RWPE2 (cell line): Measurements from ENCODE around the gene COX17.

ENCODE experiments used
- ATAC-seq: fragments of 200-7000 bp; cut with Tn5 transposase; 3 replicates; pipeline ENCODE4 v1.9.1; 2021; ENCODE audit warnings: low read depth
- DNase-seq: peaks from one replicate; pipeline ENCODE4 v3.0.0-alpha.2; 2020; ENCODE audit warnings: low spot score
- H3K27ac ChIP-seq: fragments of 450-650 bp; 2 replicates; pipeline ENCODE4 v1.5.1; 2017; ENCODE audit warnings: mild to moderate bottlenecking; ENCODE audit not compliant: poor library complexity, severe bottlenecking
- H3K27me3 ChIP-seq: fragments of 250-450 bp; sonication (Bioruptor Pico); 2 replicates; pipeline ENCODE4 v1.5.1; 2021; ENCODE audit warnings: mild to moderate bottlenecking, moderate library complexity; ENCODE audit not compliant: insufficient read depth, poor library complexity, severe bottlenecking
- H3K36me3 ChIP-seq: fragments of 250-450 bp; sonication (Bioruptor Pico); 2 replicates; pipeline ENCODE4 v1.5.1; 2020; ENCODE audit warnings: low read depth, mild to moderate bottlenecking, moderate library complexity
- H3K4me1 ChIP-seq: fragments of 250-450 bp; sonication (Bioruptor Pico); 2 replicates; pipeline ENCODE4 v1.5.1; 2021; ENCODE audit warnings: mild to moderate bottlenecking, moderate library complexity; ENCODE audit not compliant: insufficient read depth, poor library complexity, severe bottlenecking
- H3K4me3 ChIP-seq: fragments of 250-450 bp; sonication (Bioruptor Pico); 2 replicates; pipeline ENCODE4 v1.5.1; 2021; ENCODE audit warnings: mild to moderate bottlenecking, moderate library complexity; ENCODE audit not compliant: severe bottlenecking
- H3K9me3 ChIP-seq: fragments of 250-450 bp; sonication (Bioruptor Pico); 2 replicates; pipeline ENCODE4 v1.5.1; 2021; ENCODE audit warnings: mild to moderate bottlenecking, moderate library complexity; ENCODE audit not compliant: severe bottlenecking
- TF ChIP-seq, protein P1 (sequence below): fragments of 450-650 bp; IDR thresholded peaks from one replicate; pipeline ENCODE4 v1.5.1; 2017; ENCODE audit warnings: mild to moderate bottlenecking, moderate library complexity; ENCODE audit not compliant: poor library complexity, severe bottlenecking

Gene COX17

DNA sequence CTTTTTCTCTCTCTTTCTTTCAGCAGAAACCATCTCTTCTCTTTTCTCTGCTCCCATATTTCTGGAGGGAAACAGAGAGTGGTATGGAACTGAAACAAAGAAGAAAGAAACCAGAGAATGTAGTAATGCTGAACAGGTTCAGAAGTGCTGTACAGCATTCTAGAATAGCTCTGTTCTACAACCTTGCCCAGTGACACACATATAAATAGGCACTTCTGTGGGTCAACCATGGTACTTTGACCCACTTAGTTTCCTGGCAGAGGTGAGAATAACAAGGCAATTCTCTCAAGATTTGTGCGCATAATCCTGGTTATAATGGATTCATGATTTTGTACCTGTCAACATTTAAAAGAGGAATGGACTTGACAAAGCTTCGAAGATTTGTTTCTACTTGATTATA, 37.9 kb upstream of the COX17 start:
- H3K27ac ChIP-seq: no peak overlapping the region
- TF ChIP-seq, protein P1, sequence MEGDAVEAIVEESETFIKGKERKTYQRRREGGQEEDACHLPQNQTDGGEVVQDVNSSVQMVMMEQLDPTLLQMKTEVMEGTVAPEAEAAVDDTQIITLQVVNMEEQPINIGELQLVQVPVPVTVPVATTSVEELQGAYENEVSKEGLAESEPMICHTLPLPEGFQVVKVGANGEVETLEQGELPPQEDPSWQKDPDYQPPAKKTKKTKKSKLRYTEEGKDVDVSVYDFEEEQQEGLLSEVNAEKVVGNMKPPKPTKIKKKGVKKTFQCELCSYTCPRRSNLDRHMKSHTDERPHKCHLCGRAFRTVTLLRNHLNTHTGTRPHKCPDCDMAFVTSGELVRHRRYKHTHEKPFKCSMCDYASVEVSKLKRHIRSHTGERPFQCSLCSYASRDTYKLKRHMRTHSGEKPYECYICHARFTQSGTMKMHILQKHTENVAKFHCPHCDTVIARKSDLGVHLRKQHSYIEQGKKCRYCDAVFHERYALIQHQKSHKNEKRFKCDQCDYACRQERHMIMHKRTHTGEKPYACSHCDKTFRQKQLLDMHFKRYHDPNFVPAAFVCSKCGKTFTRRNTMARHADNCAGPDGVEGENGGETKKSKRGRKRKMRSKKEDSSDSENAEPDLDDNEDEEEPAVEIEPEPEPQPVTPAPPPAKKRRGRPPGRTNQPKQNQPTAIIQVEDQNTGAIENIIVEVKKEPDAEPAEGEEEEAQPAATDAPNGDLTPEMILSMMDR: no peak
- H3K4me1 ChIP-seq: no peaks in the 10 kb centered on the region
- H3K27me3 ChIP-seq: no peaks in the 10 kb centered on the region
- DNase-seq (no peak), ATAC-seq (no peak)
- H3K4me3 ChIP-seq: no peak overlapping the region
- no peaks in the 10 kb centered on the region for H3K9me3 ChIP-seq
- no peaks in the 10 kb centered on the region for H3K36me3 ChIP-seq

DNA sequence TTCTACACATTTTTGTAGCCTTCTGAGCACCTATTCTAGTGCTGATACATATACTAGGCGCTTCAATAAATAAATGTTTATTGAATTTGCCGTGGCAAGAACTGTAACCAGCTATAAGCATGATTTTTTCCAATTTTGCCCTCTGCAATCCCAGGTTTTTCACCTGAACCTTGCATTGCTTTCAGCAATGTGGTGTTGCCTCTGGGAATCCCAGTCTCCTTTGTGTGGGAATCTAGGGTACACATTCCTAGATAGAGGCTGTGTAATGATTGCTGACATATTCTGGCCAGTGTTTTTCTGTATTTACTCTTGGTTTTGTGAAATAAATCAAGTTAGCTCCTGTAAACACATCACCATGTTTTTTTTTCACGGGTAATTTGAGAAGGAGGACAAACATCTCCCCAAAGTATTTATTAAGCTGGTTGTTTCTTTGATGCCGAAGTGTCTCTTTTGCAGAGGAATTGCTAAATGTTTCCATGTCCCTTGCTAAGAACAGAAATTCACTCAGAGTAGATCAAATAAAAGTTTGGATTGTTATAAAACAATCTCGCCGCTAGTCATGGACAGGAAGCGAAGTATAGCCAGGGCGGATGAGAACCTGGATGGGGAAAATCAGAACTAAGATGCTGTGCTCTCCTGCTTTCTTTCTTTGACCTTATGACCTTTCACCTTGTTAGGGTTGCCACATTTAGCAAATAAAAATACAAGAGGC, 26.8 kb upstream of the COX17 start:
- no peak for ATAC-seq
- no peak overlapping the region for H3K4me3 ChIP-seq
- H3K27me3 ChIP-seq: peaks cover 5% of the 10 kb centered on the region
- no peak for DNase-seq
- no peaks in the 10 kb centered on the region for H3K9me3 ChIP-seq
- TF ChIP-seq, protein P1: no peak
- peaks cover 8% of the 10 kb centered on the region for H3K4me1 ChIP-seq
- H3K36me3 ChIP-seq: no peaks in the 10 kb centered on the region
- no peak overlapping the region for H3K27ac ChIP-seq

DNA sequence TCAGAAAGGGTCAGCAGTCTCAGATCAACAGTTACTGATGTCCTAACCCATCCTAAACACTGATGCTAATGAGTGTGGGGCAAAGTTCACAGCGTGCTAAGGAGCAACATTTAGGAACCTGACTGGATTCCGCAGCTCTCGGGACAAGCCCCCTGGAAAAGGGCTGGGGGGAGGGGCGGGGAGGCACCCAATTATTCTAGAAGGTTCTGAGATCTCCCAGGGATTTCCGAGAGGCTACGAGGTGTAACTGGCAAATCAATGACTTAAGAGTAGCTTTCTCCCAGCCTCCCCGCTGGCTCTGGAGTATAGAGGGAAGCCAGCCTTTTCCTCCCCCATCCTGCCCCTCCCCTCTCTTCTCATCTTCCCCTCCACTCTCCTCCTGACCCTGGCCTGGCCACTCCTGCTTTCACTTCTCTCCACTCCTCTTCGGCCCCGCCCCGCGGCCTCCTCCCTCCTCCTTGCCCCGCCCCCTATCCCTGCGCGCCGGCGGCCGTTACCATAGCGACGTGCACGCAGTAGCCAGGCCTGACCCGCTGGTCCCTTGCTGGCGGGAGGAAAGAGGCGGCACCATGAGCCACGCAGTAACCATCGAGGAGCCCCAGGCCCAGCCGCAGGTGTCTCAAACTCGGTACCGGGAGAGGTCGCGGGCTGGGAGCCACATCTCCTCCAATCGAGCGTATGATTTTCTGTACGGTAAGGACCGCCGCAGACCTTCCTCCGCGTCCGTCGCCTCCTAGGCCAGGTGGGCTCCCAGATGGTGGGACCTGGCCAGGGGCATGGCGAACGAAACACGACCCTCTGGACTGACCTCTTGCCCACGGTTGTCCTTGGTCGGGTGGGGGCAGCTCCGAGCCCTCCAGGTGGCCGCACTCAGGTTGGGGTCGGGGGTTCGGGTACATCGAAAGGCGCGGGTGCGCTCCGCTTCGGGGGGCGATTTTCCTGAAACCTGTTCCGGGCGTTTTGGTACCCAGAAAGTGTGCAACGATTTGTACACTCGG, 25.6 kb upstream of the COX17 start, which contains the start of gene CFAP91:
Gene CFAP91, plus strand, starts transcription at position 493 of the 998 bp plus-strand sequence. Its CDS starts 77 bp downstream, at position 570.
- no peaks in the 10 kb centered on the region for H3K9me3 ChIP-seq
- ATAC-seq (peak; percentile 97), DNase-seq (peak; percentile 95)
- peaks cover 8% of the 10 kb centered on the region for H3K4me1 ChIP-seq
- peaks cover 5% of the 10 kb centered on the region for H3K27me3 ChIP-seq
- TF ChIP-seq, protein P1: no peak
- H3K4me3 ChIP-seq: peak within 1 kb of the TSS; percentile 33
- no peaks in the 10 kb centered on the region for H3K36me3 ChIP-seq
- no peak within 1 kb of the TSS for H3K27ac ChIP-seq

DNA sequence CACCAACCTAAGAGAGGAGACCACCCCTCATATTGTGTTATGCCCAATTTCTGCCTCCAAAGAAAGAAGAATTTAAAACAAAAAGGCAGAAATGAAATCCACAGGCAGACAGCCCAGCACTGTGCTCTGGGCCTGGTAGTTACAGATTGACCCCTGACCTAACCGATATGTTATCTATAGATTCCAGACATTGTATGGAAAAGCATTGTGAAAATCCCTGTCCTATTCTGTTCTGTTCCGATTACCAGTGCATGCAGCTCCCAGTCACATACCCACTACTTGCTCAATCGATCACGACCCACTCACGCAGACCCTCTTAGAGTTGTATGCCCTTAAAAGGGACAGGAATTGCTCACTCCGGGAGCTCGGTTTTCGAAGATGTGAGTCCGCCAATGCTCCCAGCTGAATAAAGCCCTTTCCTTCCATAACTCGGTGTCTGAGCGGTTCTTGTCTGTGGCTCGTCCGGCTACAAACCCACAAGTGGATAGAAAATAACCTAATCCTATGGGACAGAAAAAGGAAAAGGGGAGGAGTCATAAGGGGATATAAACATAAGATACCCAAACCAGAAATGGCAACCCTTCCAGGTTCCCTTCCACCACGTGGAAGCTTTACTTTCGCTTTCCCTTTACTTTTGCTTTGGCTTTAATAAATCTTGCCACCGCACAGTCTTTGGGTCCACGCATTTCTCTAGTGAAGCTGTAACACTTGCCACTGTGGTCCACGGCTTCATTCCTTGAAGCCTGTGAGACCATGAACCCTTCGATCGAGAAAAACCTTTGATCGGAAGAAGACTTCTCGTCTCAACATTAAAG, 23.9 kb upstream of the COX17 start:
- no peaks in the 10 kb centered on the region for H3K9me3 ChIP-seq
- H3K4me3 ChIP-seq: no peak overlapping the region
- TF ChIP-seq, protein P1: no peak
- no peak for DNase-seq
- H3K27ac ChIP-seq: no peak overlapping the region
- H3K4me1 ChIP-seq: peaks cover 8% of the 10 kb centered on the region
- H3K36me3 ChIP-seq: no peaks in the 10 kb centered on the region
- ATAC-seq: no peak
- peaks cover 5% of the 10 kb centered on the region for H3K27me3 ChIP-seq
